GM23338 (cell line): Measurements from ENCODE around the gene MAN1C1. TPM values are rescaled to one million over a fixed set of nuclear protein-coding genes. Genes with fewer than 3 reads are reported as not detected.

Source experiments
- ATAC-seq: fragments of 200-7000 bp; cut with Tn5 transposase; 3 replicates; pipeline ENCODE4 v1.9.1; 2020
- DNase-seq: peaks from one replicate; pipeline ENCODE4 v3.0.0-alpha.2; 2015; ENCODE audit warnings: low spot score
- H2AFZ ChIP-seq: fragments of 200-600 bp; sonication (generic); 2 replicates; pipeline ENCODE4 v1.8.0; 2016; ENCODE audit warnings: antibody characterized with exemption, mild to moderate bottlenecking, moderate library complexity
- H3F3A ChIP-seq: fragments of 200-600 bp; sonication (generic); replicated peaks from 2 replicates; pipeline ENCODE4 v1.8.0; 2017; ENCODE audit warnings: antibody characterized with exemption, mixed run types, low read depth
- H3K27ac ChIP-seq: fragments of 200-600 bp; sonication (generic); 2 replicates; pipeline ENCODE4 v1.6.1; 2016; ENCODE audit warnings: low read depth
- H3K27me3 ChIP-seq: fragments of 200-600 bp; sonication (generic); 2 replicates; pipeline ENCODE4 v1.8.0; 2016; ENCODE audit warnings: mild to moderate bottlenecking, mixed run types, moderate library complexity; ENCODE audit not compliant: insufficient read depth
- H3K36me3 ChIP-seq: fragments of 200-600 bp; sonication (generic); 2 replicates; pipeline ENCODE4 v1.8.0; 2016; ENCODE audit warnings: mild to moderate bottlenecking; ENCODE audit not compliant: insufficient read depth
- H3K4me1 ChIP-seq: fragments of 200-600 bp; sonication (generic); 2 replicates; pipeline ENCODE4 v1.8.0; 2016; ENCODE audit warnings: mild to moderate bottlenecking, moderate library complexity; ENCODE audit not compliant: insufficient read depth
- H3K4me2 ChIP-seq: fragments of 200-600 bp; sonication (generic); 2 replicates; pipeline ENCODE4 v1.7.1; 2017; ENCODE audit warnings: mixed run types
- H3K4me3 ChIP-seq: fragments of 200-600 bp; sonication (generic); 2 replicates; pipeline ENCODE4 v1.6.1; 2016; ENCODE audit warnings: mixed run types
- H3K79me2 ChIP-seq: fragments of 200-600 bp; sonication (generic); replicated peaks from 2 replicates; pipeline ENCODE4 v1.8.0; 2017; ENCODE audit warnings: mild to moderate bottlenecking; ENCODE audit not compliant: insufficient read depth
- H3K9me2 ChIP-seq: fragments of 200-600 bp; sonication (generic); 2 replicates; pipeline ENCODE4 v1.8.0; 2017; ENCODE audit not compliant: insufficient read depth
- H4K20me1 ChIP-seq: fragments of 200-600 bp; sonication (generic); replicated peaks from 2 replicates; pipeline ENCODE4 v1.8.0; 2017; ENCODE audit warnings: mild to moderate bottlenecking; ENCODE audit not compliant: insufficient read depth
- H3K27ac Mint-ChIP-seq: 2 replicates; pipeline ENCODE4 v1.8.0; 2020; ENCODE audit warnings: inconsistent platforms, mild to moderate bottlenecking, moderate library complexity, mixed read lengths
- H3K27me3 Mint-ChIP-seq: 3 replicates; pipeline ENCODE4 v1.8.0; 2022; ENCODE audit warnings: low read depth, mild to moderate bottlenecking, moderate library complexity, mixed read lengths, inconsistent platforms; ENCODE audit not compliant: insufficient read depth, poor library complexity
- H3K36me3 Mint-ChIP-seq: 3 replicates; pipeline ENCODE4 v1.8.0; 2021; ENCODE audit warnings: low read depth, mild to moderate bottlenecking, inconsistent platforms, moderate library complexity, mixed read lengths
- H3K4me1 Mint-ChIP-seq: 3 replicates; pipeline ENCODE4 v1.8.0; 2020; ENCODE audit warnings: mild to moderate bottlenecking, inconsistent platforms, mixed read lengths
- H3K4me3 Mint-ChIP-seq: 3 replicates; pipeline ENCODE4 v1.8.0; 2021; ENCODE audit warnings: moderate library complexity, mild to moderate bottlenecking, inconsistent platforms, mixed read lengths
- H3K9me3 Mint-ChIP-seq: 3 replicates; pipeline ENCODE4 v1.8.0; 2020; ENCODE audit warnings: moderate library complexity, mild to moderate bottlenecking, inconsistent platforms, mixed read lengths
- CREB1 ChIP-seq: fragments of 250-450 bp; sonication (Bioruptor Pico); IDR thresholded peaks from 2 replicates; pipeline ENCODE4 v1.5.0; 2020; ENCODE audit warnings: low read depth, mild to moderate bottlenecking, moderate library complexity
- NANOG ChIP-seq: IDR thresholded peaks from 2 replicates; pipeline ENCODE4 v1.6.1; 2016; ENCODE audit warnings: antibody characterized with exemption, borderline replicate concordance
- POLR2AphosphoS5 ChIP-seq: IDR thresholded peaks from 2 replicates; pipeline ENCODE4 v1.6.1; 2016; ENCODE audit warnings: antibody characterized with exemption, low read depth
- STAT1 ChIP-seq: IDR thresholded peaks from one replicate; pipeline ENCODE4 v1.6.1; 2016; ENCODE audit warnings: antibody characterized with exemption; ENCODE audit not compliant: unreplicated experiment
- ZNF331 ChIP-seq: fragments of 250-450 bp; sonication (Bioruptor Pico); IDR thresholded peaks from 2 replicates; pipeline ENCODE4 v1.5.0; 2020; ENCODE audit warnings: low read depth, mild to moderate bottlenecking, moderate library complexity
- polyA plus RNA-seq: library from polyadenylated mRNA; unstranded; fragments of >200 nt; fragmentation: Nextera tagmentation; extraction: Ambion mirVana; gene quantifications from 2 replicates; pipeline ENCODE4 v1.2.1, GENCODE V29; 2016
- total RNA-seq: library from RNA; depleted of rRNA; stranded (reverse); fragments of >200 nt; shearing (Covaris generic); gene quantifications from 2 replicates; pipeline ENCODE4 v1.2.3, GENCODE V29; 2014
- TF ChIP-seq, protein P1 (sequence below): fragments of 250-450 bp; sonication (Bioruptor Pico); IDR thresholded peaks from 2 replicates; pipeline ENCODE4 v1.5.0; 2020; ENCODE audit warnings: mild to moderate bottlenecking, moderate library complexity

MAN1C1 gene
- total and polyA plus RNA-seq, 2 experiments from 2014 or later = 5.4 to 13.6 TPM

GRCh38 chr1:25706146-25707089 is 89.8 kb downstream of the MAN1C1 start (continued):
- TF ChIP-seq, protein P1, sequence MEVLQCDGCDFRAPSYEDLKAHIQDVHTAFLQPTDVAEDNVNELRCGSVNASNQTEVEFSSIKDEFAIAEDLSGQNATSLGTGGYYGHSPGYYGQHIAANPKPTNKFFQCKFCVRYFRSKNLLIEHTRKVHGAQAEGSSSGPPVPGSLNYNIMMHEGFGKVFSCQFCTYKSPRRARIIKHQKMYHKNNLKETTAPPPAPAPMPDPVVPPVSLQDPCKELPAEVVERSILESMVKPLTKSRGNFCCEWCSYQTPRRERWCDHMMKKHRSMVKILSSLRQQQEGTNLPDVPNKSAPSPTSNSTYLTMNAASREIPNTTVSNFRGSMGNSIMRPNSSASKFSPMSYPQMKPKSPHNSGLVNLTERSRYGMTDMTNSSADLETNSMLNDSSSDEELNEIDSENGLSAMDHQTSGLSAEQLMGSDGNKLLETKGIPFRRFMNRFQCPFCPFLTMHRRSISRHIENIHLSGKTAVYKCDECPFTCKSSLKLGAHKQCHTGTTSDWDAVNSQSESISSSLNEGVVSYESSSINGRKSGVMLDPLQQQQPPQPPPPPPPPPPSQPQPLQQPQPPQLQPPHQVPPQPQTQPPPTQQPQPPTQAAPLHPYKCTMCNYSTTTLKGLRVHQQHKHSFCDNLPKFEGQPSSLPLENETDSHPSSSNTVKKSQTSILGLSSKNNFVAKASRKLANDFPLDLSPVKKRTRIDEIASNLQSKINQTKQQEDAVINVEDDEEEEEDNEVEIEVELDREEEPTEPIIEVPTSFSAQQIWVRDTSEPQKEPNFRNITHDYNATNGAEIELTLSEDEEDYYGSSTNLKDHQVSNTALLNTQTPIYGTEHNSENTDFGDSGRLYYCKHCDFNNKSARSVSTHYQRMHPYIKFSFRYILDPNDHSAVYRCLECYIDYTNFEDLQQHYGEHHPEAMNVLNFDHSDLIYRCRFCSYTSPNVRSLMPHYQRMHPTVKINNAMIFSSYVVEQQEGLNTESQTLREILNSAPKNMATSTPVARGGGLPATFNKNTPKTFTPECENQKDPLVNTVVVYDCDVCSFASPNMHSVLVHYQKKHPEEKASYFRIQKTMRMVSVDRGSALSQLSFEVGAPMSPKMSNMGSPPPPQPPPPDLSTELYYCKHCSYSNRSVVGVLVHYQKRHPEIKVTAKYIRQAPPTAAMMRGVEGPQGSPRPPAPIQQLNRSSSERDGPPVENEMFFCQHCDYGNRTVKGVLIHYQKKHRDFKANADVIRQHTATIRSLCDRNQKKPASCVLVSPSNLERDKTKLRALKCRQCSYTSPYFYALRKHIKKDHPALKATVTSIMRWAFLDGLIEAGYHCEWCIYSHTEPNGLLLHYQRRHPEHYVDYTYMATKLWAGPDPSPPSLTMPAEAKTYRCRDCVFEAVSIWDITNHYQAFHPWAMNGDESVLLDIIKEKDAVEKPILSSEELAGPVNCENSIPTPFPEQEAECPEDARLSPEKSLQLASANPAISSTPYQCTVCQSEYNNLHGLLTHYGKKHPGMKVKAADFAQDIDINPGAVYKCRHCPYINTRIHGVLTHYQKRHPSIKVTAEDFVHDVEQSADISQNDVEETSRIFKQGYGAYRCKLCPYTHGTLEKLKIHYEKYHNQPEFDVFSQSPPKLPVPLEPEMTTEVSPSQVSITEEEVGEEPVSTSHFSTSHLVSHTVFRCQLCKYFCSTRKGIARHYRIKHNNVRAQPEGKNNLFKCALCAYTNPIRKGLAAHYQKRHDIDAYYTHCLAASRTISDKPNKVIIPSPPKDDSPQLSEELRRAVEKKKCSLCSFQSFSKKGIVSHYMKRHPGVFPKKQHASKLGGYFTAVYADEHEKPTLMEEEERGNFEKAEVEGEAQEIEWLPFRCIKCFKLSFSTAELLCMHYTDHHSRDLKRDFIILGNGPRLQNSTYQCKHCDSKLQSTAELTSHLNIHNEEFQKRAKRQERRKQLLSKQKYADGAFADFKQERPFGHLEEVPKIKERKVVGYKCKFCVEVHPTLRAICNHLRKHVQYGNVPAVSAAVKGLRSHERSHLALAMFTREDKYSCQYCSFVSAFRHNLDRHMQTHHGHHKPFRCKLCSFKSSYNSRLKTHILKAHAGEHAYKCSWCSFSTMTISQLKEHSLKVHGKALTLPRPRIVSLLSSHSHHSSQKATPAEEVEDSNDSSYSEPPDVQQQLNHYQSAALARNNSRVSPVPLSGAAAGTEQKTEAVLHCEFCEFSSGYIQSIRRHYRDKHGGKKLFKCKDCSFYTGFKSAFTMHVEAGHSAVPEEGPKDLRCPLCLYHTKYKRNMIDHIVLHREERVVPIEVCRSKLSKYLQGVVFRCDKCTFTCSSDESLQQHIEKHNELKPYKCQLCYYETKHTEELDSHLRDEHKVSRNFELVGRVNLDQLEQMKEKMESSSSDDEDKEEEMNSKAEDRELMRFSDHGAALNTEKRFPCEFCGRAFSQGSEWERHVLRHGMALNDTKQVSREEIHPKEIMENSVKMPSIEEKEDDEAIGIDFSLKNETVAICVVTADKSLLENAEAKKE (CRISPR knock-in tag) = no peak
- no peak for TF ChIP-seq ZNF331
- no peak for TF ChIP-seq STAT1

DNA sequence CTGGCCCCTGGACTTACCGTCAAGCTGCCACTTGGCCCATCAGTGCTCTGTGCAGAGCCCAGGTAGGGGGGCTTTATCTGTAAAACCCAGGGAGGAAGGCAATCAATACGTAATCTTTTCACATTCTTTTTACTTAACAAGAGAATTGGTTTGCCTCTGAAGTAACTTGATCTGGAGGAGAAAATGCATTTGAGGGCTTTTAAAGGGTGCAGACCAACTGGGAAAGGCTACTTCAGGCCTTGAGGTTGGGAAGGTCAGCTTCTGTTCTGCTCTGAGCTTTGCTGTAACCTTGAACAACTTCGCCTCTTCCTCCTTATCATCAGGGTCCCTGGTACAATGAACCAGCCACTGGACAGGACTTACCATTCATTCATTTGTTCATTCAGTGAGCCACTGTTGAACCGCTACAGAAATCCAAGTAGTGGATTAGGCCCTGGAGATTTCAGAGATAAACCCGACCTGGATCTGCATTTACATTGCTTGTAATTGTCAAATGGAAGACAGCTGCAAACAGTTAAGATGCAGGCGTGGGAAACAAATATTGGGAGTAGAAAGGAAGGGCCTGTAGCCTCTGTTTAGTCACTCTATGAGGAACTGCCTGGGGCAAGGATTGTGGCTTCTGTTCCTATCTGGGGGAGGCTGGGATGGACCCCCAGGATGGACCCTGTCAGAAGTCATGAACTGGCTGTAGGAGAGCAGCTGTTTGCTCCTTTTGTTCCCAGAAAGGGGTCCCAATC is 90.9 kb downstream of the MAN1C1 start:
- H2AFZ ChIP-seq = no peak overlapping the region
- H3K36me3 ChIP-seq = no peaks in the 10 kb centered on the region
- H3K9me2 ChIP-seq = peaks cover 6% of the 10 kb centered on the region; the same call in 1 of the 2 replicates
- no peaks in the 10 kb centered on the region for H3K79me2 ChIP-seq
- peak overlapping the region; percentile 95 for H3K27ac Mint-ChIP-seq
- H3K4me2 ChIP-seq = peak overlapping the region; percentile 47
- peak overlapping the region; percentile 96 for H3K27ac ChIP-seq
- peaks cover 30% of the 10 kb centered on the region for H3K4me1 ChIP-seq
- DNase-seq = peak; percentile 68
- H3K36me3 Mint-ChIP-seq = no peaks in the 10 kb centered on the region
- peaks cover 9% of the 10 kb centered on the region for H3K27me3 Mint-ChIP-seq
- ATAC-seq = peak; percentile 71
- H4K20me1 ChIP-seq = no peaks in the 10 kb centered on the region
- H3K9me3 Mint-ChIP-seq = no peaks in the 10 kb centered on the region; the same call in 1 of the 3 replicates
- no peaks in the 10 kb centered on the region for H3K27me3 ChIP-seq
- H3F3A ChIP-seq = 0 out of 2 replicates have a peak, but pooled peaks cover 3% of the 10 kb centered on the region
- H3K4me1 Mint-ChIP-seq = peaks cover 64% of the 10 kb centered on the region
- peak overlapping the region; percentile 42; the same call in 2 of the 3 replicates for H3K4me3 Mint-ChIP-seq
- TF ChIP-seq CREB1 (peak; percentile 35; the same call in 1 of the 2 replicates), POLR2AphosphoS5 (no peak), NANOG (0 out of 2 replicates have a peak, but pooled peaks have one; percentile 54)
- TF ChIP-seq, protein P1 (CRISPR knock-in tag) = 0 out of 2 replicates have a peak, but pooled peaks have one; percentile 32
- peak overlapping the region; percentile 33 for H3K4me3 ChIP-seq
